GM18502 (cell line): Measurements from ENCODE around the gene CREB5.

Experiments used
- ATAC-seq: cut with Tn5 transposase; IDR thresholded peaks from one replicate; pipeline ENCODE4 v1.9.1; 2021; ENCODE audit warnings: mild to moderate bottlenecking; ENCODE audit not compliant: unreplicated experiment, poor library complexity

Gene CREB5

GRCh38 chr7:28570970-28571288 is 158.6 kb downstream of the CREB5 start:
- ATAC-seq, result no peak

GRCh38 chr7:28571405-28571804 is 159.1 kb downstream of the CREB5 start:
- ATAC-seq, result no peak

GRCh38 chr7:28572321-28573058 is 160.2 kb downstream of the CREB5 start:
- ATAC-seq, result no peak

GRCh38 chr7:28573059-28573553 is 160.8 kb downstream of the CREB5 start:
- no peak for ATAC-seq

DNA sequence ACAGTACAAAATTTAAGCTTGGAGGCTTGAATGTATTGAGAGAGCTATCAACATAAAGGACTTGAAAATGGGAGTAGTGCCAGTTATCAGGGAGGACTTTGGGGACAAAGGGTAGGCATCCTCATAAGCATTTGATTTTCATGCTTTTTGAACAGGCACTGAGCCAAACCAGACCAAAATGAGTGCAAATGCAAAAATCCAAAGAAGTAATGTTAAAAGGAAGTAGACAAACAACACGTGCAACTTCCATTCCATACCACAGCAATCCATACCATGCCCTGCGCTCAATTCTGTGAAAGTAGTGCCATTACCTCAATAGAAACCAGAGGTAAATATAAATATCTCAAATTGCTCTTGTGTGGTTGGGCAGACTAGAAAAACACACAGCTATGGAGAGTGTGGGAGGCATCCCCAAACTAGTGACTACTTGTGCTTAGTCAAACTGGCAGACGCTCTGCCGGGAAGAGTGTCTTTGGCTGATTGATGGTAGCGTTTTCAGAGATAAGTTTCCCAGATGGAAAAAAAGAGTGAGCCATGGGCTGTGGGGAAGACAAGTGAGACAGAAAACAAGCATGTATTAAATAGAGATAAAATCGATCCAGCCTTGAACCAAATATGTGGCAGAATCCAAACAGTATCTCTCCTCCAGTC is 161.5 kb downstream of the CREB5 start:
- ATAC-seq, result no peak

DNA sequence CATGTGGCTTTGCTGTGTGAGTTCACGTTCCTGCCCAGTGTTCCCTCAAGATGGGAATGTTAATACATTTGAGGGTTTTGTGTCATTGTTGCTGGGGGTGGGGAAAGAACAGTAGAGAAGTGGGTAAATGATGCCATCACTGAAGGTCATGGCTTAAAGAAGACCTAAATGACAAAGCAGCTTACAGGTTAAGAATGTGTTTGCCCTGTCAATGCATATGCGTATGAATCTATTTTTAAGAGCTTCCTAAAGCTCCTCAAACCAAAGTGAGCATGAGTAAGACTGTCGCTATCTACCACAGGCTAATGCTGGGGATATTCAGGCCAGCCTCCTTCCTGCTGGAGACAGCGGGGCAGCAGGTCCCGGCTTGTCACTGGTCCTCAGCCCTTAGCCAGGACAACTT is 162.9 kb downstream of the CREB5 start:
- no peak for ATAC-seq

GRCh38 chr7:28576656-28577055 is 164.3 kb downstream of the CREB5 start:
- ATAC-seq, result no peak

DNA sequence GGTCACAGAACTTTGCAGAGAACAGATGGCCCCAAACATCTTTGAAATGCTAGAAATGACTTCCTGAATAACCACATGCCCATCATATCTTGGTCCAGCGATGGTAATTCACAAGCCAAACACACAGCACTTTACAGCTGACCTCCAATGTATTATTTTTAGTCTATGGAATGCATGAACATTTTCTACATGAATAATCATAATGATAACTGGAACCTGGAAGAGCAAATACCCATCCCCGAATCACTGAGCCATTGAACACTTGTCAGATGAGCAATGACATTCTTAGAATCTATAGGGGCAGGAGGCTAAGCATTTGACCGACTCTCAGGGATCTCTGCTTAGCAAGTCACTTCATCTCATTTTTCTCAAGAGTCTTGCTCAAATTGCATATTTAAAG is 167.3 kb downstream of the CREB5 start:
- no peak for ATAC-seq

DNA sequence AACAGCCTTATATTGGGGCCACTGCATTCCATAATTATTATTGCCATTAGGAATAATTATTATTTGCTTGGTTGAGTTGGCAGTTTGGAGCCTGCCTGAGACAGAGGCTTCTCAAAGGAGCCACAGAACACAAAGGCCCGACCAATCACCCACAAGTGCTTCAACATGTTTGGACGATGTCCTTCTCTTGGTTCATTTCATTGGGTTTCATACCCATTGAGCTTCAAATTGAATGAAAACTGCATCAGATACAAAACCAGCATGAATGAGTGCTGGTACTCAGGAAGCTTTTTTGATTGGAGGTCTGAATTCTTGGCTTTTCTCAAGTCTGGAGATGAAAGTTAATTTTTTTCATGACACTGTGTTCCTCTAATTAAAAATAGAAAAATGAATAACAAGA is 168.3 kb downstream of the CREB5 start:
- ATAC-seq, result no peak

GRCh38 chr7:28581351-28581750 is 169.0 kb downstream of the CREB5 start:
- no peak for ATAC-seq

GRCh38 chr7:28582226-28582625 is 169.9 kb downstream of the CREB5 start:
- no peak for ATAC-seq

GRCh38 chr7:28584235-28584634 is 171.9 kb downstream of the CREB5 start:
- no peak for ATAC-seq

- no peak for ATAC-seq
Observed at GRCh38 chr7:28586736-28587135, 174.4 kb downstream of the CREB5 start.

DNA sequence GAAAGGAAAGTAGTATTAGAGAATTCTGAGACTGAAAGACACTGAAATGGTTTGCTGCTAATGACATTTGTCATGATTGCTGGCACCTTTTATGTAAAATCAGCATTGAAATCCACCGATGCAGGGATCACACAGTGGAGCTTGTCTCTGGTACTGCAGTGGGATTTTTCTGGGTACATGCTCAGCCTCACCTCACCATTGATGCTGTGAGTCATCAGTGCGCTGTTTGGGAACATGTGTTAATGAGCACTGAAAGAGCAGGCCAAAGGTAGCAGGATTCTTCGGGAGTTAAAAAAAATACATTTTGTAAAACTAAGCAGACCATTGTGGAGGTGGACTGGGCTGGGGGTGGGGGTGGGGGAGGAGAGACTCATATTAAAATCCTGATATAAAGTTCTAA is 174.9 kb downstream of the CREB5 start:
- ATAC-seq, result no peak

- no peak for ATAC-seq
Observed at GRCh38 chr7:28588602-28589001, 176.3 kb downstream of the CREB5 start.

GRCh38 chr7:28591041-28591674 is 178.8 kb downstream of the CREB5 start:
- ATAC-seq, result no peak

GRCh38 chr7:28591725-28592349 is 179.5 kb downstream of the CREB5 start:
- ATAC-seq, result no peak

DNA sequence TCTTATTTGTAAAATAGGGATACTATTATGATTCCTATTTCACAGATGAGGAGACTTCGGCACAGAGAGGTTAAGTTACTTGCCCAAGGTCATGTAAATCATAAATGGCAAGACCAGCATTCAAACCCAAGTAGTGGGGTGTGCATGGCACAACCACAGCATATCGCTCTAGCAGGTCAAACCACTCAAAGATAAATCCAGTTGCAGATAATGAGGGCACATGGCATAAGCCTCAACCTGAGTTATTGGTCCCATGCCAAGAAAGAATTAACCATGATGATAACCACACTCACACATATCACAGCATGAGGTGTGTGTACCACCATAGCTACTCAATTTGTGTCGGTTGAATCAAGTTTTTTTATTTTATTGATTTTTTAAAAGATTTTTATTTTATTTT is 180.5 kb downstream of the CREB5 start:
- ATAC-seq, result no peak

- no peak for ATAC-seq
Observed at GRCh38 chr7:28595076-28595475, 182.8 kb downstream of the CREB5 start.

GRCh38 chr7:28595801-28596200 is 183.5 kb downstream of the CREB5 start:
- no peak for ATAC-seq

GRCh38 chr7:28596245-28596935 is 184.1 kb downstream of the CREB5 start:
- no peak for ATAC-seq
